ENCODE results near the gene ANO2. TPM values are rescaled to one million over a fixed set of nuclear protein-coding genes. Genes with fewer than 3 reads are reported as not detected.

ANO2 gene
- total RNA-seq, 2 experiments from 2014 or later, result not detected

GRCh38 chr12:5720381-5721005 is 224.6 kb downstream of the ANO2 start:
- CTCF ChIA-PET, result no interaction called here
- ATAC-seq, result no peak
- intact Hi-C loops (cut with micrococcal nuclease), result no loop called here
- Mint-ChIP-seq H3K27ac (no peak overlapping the region), H3K36me3 (ENCODE audit: low read depth) (no peaks in the 10 kb centered on the region), H3K9me3 (no peaks in the 10 kb centered on the region), H3K4me1 (ENCODE audit: low read depth) (peaks cover 2% of the 10 kb centered on the region), H3K27me3 (peaks cover 5% of the 10 kb centered on the region), H3K4me3 (no peak overlapping the region)
- POLR2A ChIA-PET, result interaction anchor here (0.6 kb wide), 1 partner anchor 163 kb away, joined by 3 read pairs; no protein-coding TSS in a partner anchor
- no peak for DNase-seq
- no peak for TF ChIP-seq CTCF (IDR thresholded peaks at IDR 0.05)

GRCh38 chr12:5718680-5719079 is 226.4 kb downstream of the ANO2 start:
- no peak overlapping the region for H3K27ac Mint-ChIP-seq
- TF ChIP-seq CTCF (IDR thresholded peaks at IDR 0.05), result no peak
- H3K4me3 Mint-ChIP-seq, result no peak overlapping the region
- H3K36me3 Mint-ChIP-seq (ENCODE audit: low read depth), result no peaks in the 10 kb centered on the region
- no peaks in the 10 kb centered on the region for H3K9me3 Mint-ChIP-seq
- peaks cover 7% of the 10 kb centered on the region for H3K27me3 Mint-ChIP-seq
- no peak for DNase-seq
- CTCF ChIA-PET, result interaction anchor here (1.5 kb wide), 1 partner anchor 26 kb away, joined by 7 read pairs; no protein-coding TSS in a partner anchor
- intact Hi-C loops (cut with micrococcal nuclease), result no loop called here
- H3K4me1 Mint-ChIP-seq (ENCODE audit: low read depth), result peaks cover 2% of the 10 kb centered on the region
- POLR2A ChIA-PET, result no interaction called here
- no peak for ATAC-seq

- no peak for ATAC-seq
- peaks cover 7% of the 10 kb centered on the region for H3K27me3 Mint-ChIP-seq
- peaks cover 2% of the 10 kb centered on the region for H3K4me1 Mint-ChIP-seq (ENCODE audit: low read depth)
- POLR2A ChIA-PET, result no interaction called here
- no peak for TF ChIP-seq CTCF (IDR thresholded peaks at IDR 0.05)
- H3K36me3 Mint-ChIP-seq (ENCODE audit: low read depth), result no peaks in the 10 kb centered on the region
- H3K27ac Mint-ChIP-seq, result no peak overlapping the region
- intact Hi-C loops (cut with micrococcal nuclease), result no loop called here
- H3K4me3 Mint-ChIP-seq, result no peak overlapping the region
- DNase-seq, result no peak
- H3K9me3 Mint-ChIP-seq, result no peaks in the 10 kb centered on the region
- CTCF ChIA-PET, result no interaction called here
These were observed 227.0 kb downstream of the ANO2 start for GRCh38 chr12:5718073-5718472.

GRCh38 chr12:5716976-5717375 is 228.1 kb downstream of the ANO2 start:
- intact Hi-C loops (cut with micrococcal nuclease), result no loop called here
- no peak for TF ChIP-seq CTCF (IDR thresholded peaks at IDR 0.05)
- Mint-ChIP-seq H3K27me3 (peaks cover 4% of the 10 kb centered on the region), H3K36me3 (ENCODE audit: low read depth) (no peaks in the 10 kb centered on the region), H3K9me3 (no peaks in the 10 kb centered on the region), H3K27ac (no peak overlapping the region), H3K4me1 (ENCODE audit: low read depth) (peaks cover 2% of the 10 kb centered on the region), H3K4me3 (no peak overlapping the region)
- DNase-seq (no peak), ATAC-seq (no peak)
- ChIA-PET CTCF (no interaction called here), POLR2A (no interaction called here)

GRCh38 chr12:5716201-5716600 is 228.9 kb downstream of the ANO2 start:
- H3K9me3 Mint-ChIP-seq, result no peaks in the 10 kb centered on the region
- no peak overlapping the region for H3K27ac Mint-ChIP-seq
- intact Hi-C loops (cut with micrococcal nuclease), result no loop called here
- ChIA-PET POLR2A (no interaction called here), CTCF (no interaction called here)
- no peak for DNase-seq
- ATAC-seq, result no peak
- H3K4me3 Mint-ChIP-seq, result no peak overlapping the region
- TF ChIP-seq CTCF (IDR thresholded peaks at IDR 0.05), result no peak
- no peaks in the 10 kb centered on the region for H3K36me3 Mint-ChIP-seq (ENCODE audit: low read depth)
- peaks cover 2% of the 10 kb centered on the region for H3K4me1 Mint-ChIP-seq (ENCODE audit: low read depth)
- peaks cover 4% of the 10 kb centered on the region for H3K27me3 Mint-ChIP-seq

Data from activated CD8-positive, alpha-beta T cell treated with anti-CD3 and anti-CD28 coated beads for 36 hours (primary cell).